Measurements from ENCODE around the gene C17orf107. TPM values are rescaled to one million over a fixed set of nuclear protein-coding genes. Genes with fewer than 3 reads are reported as not detected.

Gene C17orf107
- polyA plus RNA-seq, 1 experiment = 1.0 TPM

GRCh38 chr17:4884489-4884888 is 14.8 kb upstream of the C17orf107 start:
- CTCF ChIA-PET = interaction anchor here (0.8 to 1.1 kb wide), 3 partner anchors 14 to 94 kb away, joined by 3 to 4 read pairs (median 4); no protein-coding TSS in a partner anchor
- DNase-seq (ENCODE audit: low read depth, low spot score) = no peak
- Histone ChIP-seq H3K27ac (ENCODE audit: low read depth, low read length) (no peak overlapping the region), H3K27me3 (ENCODE audit: control insufficient read depth, insufficient read depth, low read length) (no peaks in the 10 kb centered on the region), H3K9me3 (ENCODE audit: control insufficient read depth, insufficient read depth, low read length) (no peaks in the 10 kb centered on the region), H3K4me3 (ENCODE audit: low read depth, low read length) (no peak overlapping the region)
- TF ChIP-seq CTCF (IDR thresholded peaks at IDR 0.05; ENCODE audit: low read depth, low read length) = no peak
- POLR2A ChIA-PET = interaction anchor here (0.9 kb wide), 1 partner anchor 27 kb away, joined by 8 read pairs; no protein-coding TSS in a partner anchor

- Histone ChIP-seq H3K27ac (ENCODE audit: low read depth, low read length) (no peak overlapping the region), H3K9me3 (ENCODE audit: control insufficient read depth, insufficient read depth, low read length) (no peaks in the 10 kb centered on the region), H3K27me3 (ENCODE audit: control insufficient read depth, insufficient read depth, low read length) (no peaks in the 10 kb centered on the region), H3K4me3 (ENCODE audit: low read depth, low read length) (no peak overlapping the region)
- ChIA-PET POLR2A (no interaction called here), CTCF (no interaction called here)
- TF ChIP-seq CTCF (IDR thresholded peaks at IDR 0.05; ENCODE audit: low read depth, low read length) = no peak
- no peak for DNase-seq (ENCODE audit: low read depth, low spot score)
These were observed 12.5 kb upstream of the C17orf107 start for GRCh38 chr17:4886830-4887229.

GRCh38 chr17:4887581-4887980 is 11.8 kb upstream of the C17orf107 start:
- CTCF ChIA-PET = interaction anchor here (1.3 to 5.1 kb wide), 2 partner anchors 99 to 177 kb away, joined by 3 to 46 read pairs; partner anchors contain the start of genes ARRB2, GLTPD2 and VMO1

GRCh38 chr17:4891411-4892410 is 7.6 kb upstream of the C17orf107 start:
- no peak overlapping the region for H3K4me3 ChIP-seq (ENCODE audit: low read depth, low read length)
- TF ChIP-seq CTCF (IDR thresholded peaks at IDR 0.05; ENCODE audit: low read depth, low read length) = no peak
- no peak overlapping the region for H3K27ac ChIP-seq (ENCODE audit: low read depth, low read length)
- POLR2A ChIA-PET = no interaction called here
- H3K9me3 ChIP-seq (ENCODE audit: control insufficient read depth, insufficient read depth, low read length) = no peaks in the 10 kb centered on the region; the same call in 1 of the 2 replicates
- no peak for DNase-seq (ENCODE audit: low read depth, low spot score)
- H3K27me3 ChIP-seq (ENCODE audit: control insufficient read depth, insufficient read depth, low read length) = no peaks in the 10 kb centered on the region
- CTCF ChIA-PET = interaction anchor here (1.1 to 5.1 kb wide), 2 partner anchors 103 to 182 kb away, joined by 8 to 46 read pairs; partner anchors contain the start of genes ARRB2, GLTPD2 and VMO1

More at GRCh38 chr17:4887581-4887980, 11.8 kb upstream of the C17orf107 start:
- POLR2A ChIA-PET = interaction anchor here (0.6 kb wide), 1 partner anchor 30 kb away, joined by 3 read pairs; no protein-coding TSS in a partner anchor
- Histone ChIP-seq H3K27me3 (ENCODE audit: control insufficient read depth, insufficient read depth, low read length) (no peaks in the 10 kb centered on the region), H3K4me3 (ENCODE audit: low read depth, low read length) (no peak overlapping the region), H3K9me3 (ENCODE audit: control insufficient read depth, insufficient read depth, low read length) (no peaks in the 10 kb centered on the region; the same call in 1 of the 2 replicates), H3K27ac (ENCODE audit: low read depth, low read length) (no peak overlapping the region)
- TF ChIP-seq CTCF (IDR thresholded peaks at IDR 0.05; ENCODE audit: low read depth, low read length) = no peak
- DNase-seq (ENCODE audit: low read depth, low spot score) = no peak

All from AG04450 (cell line).